HepG2 (cell line): ENCODE measurements around the gene DLL4.

ENCODE experiments used
- CAMTA2 ChIP-seq: sonication (generic); formaldehyde crosslinking; IDR thresholded peaks from 2 replicates; pipeline ENCODE4 v1.4.0; 2020; ENCODE audit warnings: mild to moderate bottlenecking, missing genetic modification reagents, borderline replicate concordance
- CTCF ChIP-seq: sonication (generic); formaldehyde crosslinking; IDR thresholded peaks from 2 replicates; pipeline ENCODE4 v1.5.0; 2020; ENCODE audit warnings: mild to moderate bottlenecking, missing genetic modification reagents, moderate library complexity
- HNRNPL ChIP-seq: fragments of 200-400 bp; formaldehyde crosslinking; IDR thresholded peaks from 2 replicates; pipeline ENCODE4 v1.6.1; 2017; ENCODE audit warnings: mild to moderate bottlenecking, low read depth, low read length
- MAX ChIP-seq: IDR thresholded peaks from 2 replicates; pipeline ENCODE4 v1.6.1; 2012; ENCODE audit warnings: inconsistent platforms
- POLR2A ChIP-seq, 2 experiments: IDR thresholded peaks; 2 replicates each; pipeline ENCODE4 v1.6.1; 2011; ENCODE audit warnings: low read depth in 2 of 2, low read length in 2 of 2, mild to moderate bottlenecking in 1 of 2, moderate library complexity in 1 of 2; ENCODE audit not compliant: insufficient read depth in 1 of 2
- ZFP36 ChIP-seq: fragments of 150-350 bp; IDR thresholded peaks from 2 replicates; pipeline ENCODE4 v1.6.1; 2018; ENCODE audit warnings: borderline replicate concordance, low read length, low read depth; ENCODE audit not compliant: partially characterized antibody
- ZNF207 ChIP-seq: fragments of 450-650 bp; IDR thresholded peaks from 2 replicates; pipeline ENCODE4 v1.6.1; 2016; ENCODE audit warnings: antibody characterized with exemption, borderline replicate concordance
- ZNF292 ChIP-seq: sonication (generic); formaldehyde crosslinking; IDR thresholded peaks from 2 replicates; pipeline ENCODE4 v1.8.1; 2022; ENCODE audit warnings: mild to moderate bottlenecking, low read depth, missing genetic modification reagents, borderline replicate concordance
- ZNF670 ChIP-seq: sonication (generic); formaldehyde crosslinking; IDR thresholded peaks from 2 replicates; pipeline ENCODE4 v1.8.0; 2022; ENCODE audit warnings: mild to moderate bottlenecking, missing genetic modification reagents, borderline replicate concordance

DNA sequence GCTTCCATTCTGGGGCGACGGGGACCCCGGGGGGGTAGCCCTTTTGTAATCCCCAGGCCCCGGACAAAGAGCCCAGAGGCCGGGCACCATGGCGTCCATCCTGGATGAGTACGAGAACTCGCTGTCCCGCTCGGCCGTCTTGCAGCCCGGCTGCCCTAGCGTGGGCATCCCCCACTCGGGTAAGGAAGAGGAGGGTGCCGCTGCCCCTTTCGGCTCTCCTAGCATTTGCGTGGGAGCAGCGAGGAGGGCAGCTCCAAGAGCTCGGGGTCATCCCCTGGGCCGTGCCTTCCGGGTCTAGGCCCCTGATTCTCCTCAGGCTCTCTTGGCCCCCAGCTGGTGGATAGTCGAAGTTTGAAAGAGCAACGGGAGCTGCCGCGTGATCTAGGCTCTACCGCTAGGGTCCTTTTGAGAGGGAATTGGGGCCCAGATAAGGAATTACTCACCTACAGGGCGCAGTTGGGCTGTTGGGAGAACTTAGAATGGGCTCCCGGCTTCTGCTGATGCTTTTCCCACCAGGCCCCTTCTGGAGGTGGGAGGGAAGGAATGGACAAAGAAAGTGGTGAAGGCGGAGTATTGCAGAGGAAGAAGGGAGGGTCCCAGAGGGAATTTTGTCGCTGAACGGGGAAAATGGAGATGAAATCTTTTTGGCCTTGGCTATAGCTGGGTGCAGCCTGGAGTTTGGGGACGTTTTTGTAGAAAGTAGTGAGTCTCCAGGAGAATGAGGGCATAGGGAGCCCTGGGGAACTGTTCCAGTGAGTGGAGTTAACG, 34.3 kb upstream of the DLL4 start:
- TF ChIP-seq MAX, result peak; percentile 69
- TF ChIP-seq POLR2A (IDR thresholded peaks at IDR 0.05; ENCODE audit: insufficient read depth in 1 of 2, low read depth in 2 of 2, low read length in 2 of 2), result peak in 1 of 2 experiments; percentile 55; a peak in 2 of 4 replicates
- no peak for TF ChIP-seq ZNF292 (CRISPR knock-in tag)
- no peak for TF ChIP-seq ZNF207
- TF ChIP-seq HNRNPL, result no peak
- TF ChIP-seq CAMTA2 (CRISPR knock-in tag), result no peak
- TF ChIP-seq ZNF670 (CRISPR knock-in tag), result no peak
- TF ChIP-seq CTCF (CRISPR knock-in tag), result peak; percentile 54
- TF ChIP-seq ZFP36, result no peak
